Measurements from ENCODE around the gene NLGN4X. TPM values are rescaled to one million over a fixed set of nuclear protein-coding genes. Genes with fewer than 3 reads are reported as not detected.

The NLGN4X gene
- polyA plus RNA-seq, 3 donors: not detected

DNA sequence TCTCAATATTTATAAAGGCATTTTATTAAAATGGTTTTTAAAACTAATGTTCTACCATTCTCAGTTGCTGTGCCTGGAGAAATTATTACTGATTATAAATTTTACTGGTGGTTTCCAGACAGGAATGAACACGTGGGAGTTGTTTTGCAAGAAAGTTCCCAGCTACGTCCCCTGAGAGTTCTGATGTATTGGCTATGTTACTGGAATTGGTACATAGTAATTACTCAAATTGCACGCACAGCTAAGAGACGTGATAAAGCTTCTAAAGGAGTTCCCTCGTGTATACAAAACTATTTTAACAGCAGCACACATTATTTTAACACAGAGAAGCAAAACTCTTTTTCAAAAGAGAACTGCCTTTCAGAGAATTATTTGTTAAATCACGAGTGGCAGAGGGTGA lies 292.2 kb downstream of the NLGN4X start:
- Mint-ChIP-seq H3K36me3 (no peaks in the 10 kb centered on the region), H3K4me1 (no peaks in the 10 kb centered on the region), H3K27me3 (ENCODE audit: low read depth in 3 of 3) (no peaks in the 10 kb centered on the region), H3K27ac (no peak overlapping the region), H3K9me3 (peaks cover 0 to 3% (median 0%) of the 10 kb centered on the region in 7 donors), H3K4me3 (no peak overlapping the region)
- Histone ChIP-seq H3K4me2 (replicated peaks; ENCODE audit: extremely low read depth, low read length, poor library complexity, severe bottlenecking) (no peak overlapping the region), H2AFZ (ENCODE audit: insufficient read depth, low read depth, low read length, poor library complexity, severe bottlenecking) (no peak overlapping the region), H3K79me2 (ENCODE audit: insufficient read depth, low read length) (no peaks in the 10 kb centered on the region), H3K9me3 (replicated peaks in 1 of 2; ENCODE audit: control insufficient read depth in 1 of 2, insufficient read depth in 1 of 2, low read length in 2 of 2) (no peaks in the 10 kb centered on the region), H3K4me3 (replicated peaks in 1 of 3; ENCODE audit: low read depth in 2 of 3, low read length in 3 of 3) (no peak overlapping the region), H4K20me1 (ENCODE audit: insufficient read depth, low read length) (no peaks in the 10 kb centered on the region), H3K27me3 (ENCODE audit: control insufficient read depth in 2 of 2, insufficient read depth in 2 of 2, low read length in 2 of 2) (no peaks in the 10 kb centered on the region), H3K27ac (ENCODE audit: low read depth in 1 of 2, low read length in 2 of 2) (no peak overlapping the region), H3K36me3 (replicated peaks in 1 of 2; ENCODE audit: control insufficient read depth in 1 of 2, insufficient read depth in 2 of 2, low read length in 2 of 2) (no peaks in the 10 kb centered on the region), H3K9ac (ENCODE audit: insufficient read depth, low read length, poor library complexity, severe bottlenecking) (no peak overlapping the region), H3K4me1 (ENCODE audit: control insufficient read depth in 1 of 2, insufficient read depth in 2 of 2, low read length in 2 of 2) (no peaks in the 10 kb centered on the region)
- WGBS (ENCODE audit: insufficient coverage): no CpG with 5 or more reads among the region's 6 CpGs
- TF ChIP-seq, protein P1, sequence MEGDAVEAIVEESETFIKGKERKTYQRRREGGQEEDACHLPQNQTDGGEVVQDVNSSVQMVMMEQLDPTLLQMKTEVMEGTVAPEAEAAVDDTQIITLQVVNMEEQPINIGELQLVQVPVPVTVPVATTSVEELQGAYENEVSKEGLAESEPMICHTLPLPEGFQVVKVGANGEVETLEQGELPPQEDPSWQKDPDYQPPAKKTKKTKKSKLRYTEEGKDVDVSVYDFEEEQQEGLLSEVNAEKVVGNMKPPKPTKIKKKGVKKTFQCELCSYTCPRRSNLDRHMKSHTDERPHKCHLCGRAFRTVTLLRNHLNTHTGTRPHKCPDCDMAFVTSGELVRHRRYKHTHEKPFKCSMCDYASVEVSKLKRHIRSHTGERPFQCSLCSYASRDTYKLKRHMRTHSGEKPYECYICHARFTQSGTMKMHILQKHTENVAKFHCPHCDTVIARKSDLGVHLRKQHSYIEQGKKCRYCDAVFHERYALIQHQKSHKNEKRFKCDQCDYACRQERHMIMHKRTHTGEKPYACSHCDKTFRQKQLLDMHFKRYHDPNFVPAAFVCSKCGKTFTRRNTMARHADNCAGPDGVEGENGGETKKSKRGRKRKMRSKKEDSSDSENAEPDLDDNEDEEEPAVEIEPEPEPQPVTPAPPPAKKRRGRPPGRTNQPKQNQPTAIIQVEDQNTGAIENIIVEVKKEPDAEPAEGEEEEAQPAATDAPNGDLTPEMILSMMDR (IDR thresholded peaks at IDR 0.05): no peak
- intact Hi-C loops (cut with micrococcal nuclease): no loop called here
- DNase-seq: no peak

DNA sequence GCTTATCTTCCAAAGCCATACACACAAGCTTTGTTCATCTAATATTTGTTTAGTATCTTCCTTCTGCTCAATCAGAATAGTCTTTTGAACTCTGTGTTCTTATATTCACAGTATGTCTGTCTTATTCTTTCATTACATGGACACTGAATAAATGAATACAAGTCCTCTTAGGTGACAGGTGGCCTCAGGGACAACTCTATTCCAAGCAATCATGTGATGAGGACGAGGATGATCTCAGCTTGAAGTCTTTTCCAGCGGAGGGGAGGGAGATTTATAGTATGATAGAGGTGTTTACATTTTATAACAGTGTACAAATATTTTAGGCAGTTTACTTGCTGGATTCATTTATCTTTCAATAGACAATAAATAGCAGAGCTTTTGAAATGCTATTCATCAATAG lies 300.4 kb downstream of the NLGN4X start:
- H3K27ac Mint-ChIP-seq: no peak overlapping the region
- TF ChIP-seq, protein P1 (IDR thresholded peaks at IDR 0.05): no peak
- Histone ChIP-seq H3K4me2 (replicated peaks; ENCODE audit: extremely low read depth, low read length, poor library complexity, severe bottlenecking) (no peak overlapping the region), H3K79me2 (ENCODE audit: insufficient read depth, low read length) (no peaks in the 10 kb centered on the region), H3K9ac (ENCODE audit: insufficient read depth, low read length, poor library complexity, severe bottlenecking) (no peak overlapping the region), H2AFZ (ENCODE audit: insufficient read depth, low read depth, low read length, poor library complexity, severe bottlenecking) (no peak overlapping the region), H4K20me1 (ENCODE audit: insufficient read depth, low read length) (no peaks in the 10 kb centered on the region), H3K36me3 (replicated peaks in 1 of 2; ENCODE audit: control insufficient read depth in 1 of 2, insufficient read depth in 2 of 2, low read length in 2 of 2) (no peaks in the 10 kb centered on the region), H3K27ac (ENCODE audit: low read depth in 1 of 2, low read length in 2 of 2) (no peak overlapping the region), H3K4me3 (replicated peaks in 1 of 3; ENCODE audit: low read depth in 2 of 3, low read length in 3 of 3) (no peak overlapping the region), H3K4me1 (ENCODE audit: control insufficient read depth in 1 of 2, insufficient read depth in 2 of 2, low read length in 2 of 2) (no peaks in the 10 kb centered on the region), H3K27me3 (ENCODE audit: control insufficient read depth in 2 of 2, insufficient read depth in 2 of 2, low read length in 2 of 2) (no peaks in the 10 kb centered on the region), H3K9me3 (replicated peaks in 1 of 2; ENCODE audit: control insufficient read depth in 1 of 2, insufficient read depth in 1 of 2, low read length in 2 of 2) (no peaks in the 10 kb centered on the region)
- H3K9me3 Mint-ChIP-seq: peaks cover 0 to 3% (median 0%) of the 10 kb centered on the region in 7 donors
- no peak overlapping the region for H3K4me3 Mint-ChIP-seq
- H3K4me1 Mint-ChIP-seq: no peaks in the 10 kb centered on the region
- DNase-seq: no peak
- no CpG with 5 or more reads among the region's 2 CpGs for WGBS (ENCODE audit: insufficient coverage)
- H3K27me3 Mint-ChIP-seq (ENCODE audit: low read depth in 3 of 3): no peaks in the 10 kb centered on the region
- intact Hi-C loops (cut with micrococcal nuclease): no loop called here
- H3K36me3 Mint-ChIP-seq: no peaks in the 10 kb centered on the region

Measured in CD14-positive monocyte (primary cell).